Urothelium cell line (cell line): ENCODE data around the gene SLC8A3.

ENCODE experiments used
- DNase-seq: peaks from one replicate; pipeline ENCODE4 v3.0.0; 2011; ENCODE audit warnings: low spot score, mixed read lengths
- FAIRE-seq: peaks from 2 replicates; lab custom pipeline; 2011; peaks lifted over from hg19 to GRCh38; lab: Jason Lieb, UNC

The SLC8A3 gene

DNA sequence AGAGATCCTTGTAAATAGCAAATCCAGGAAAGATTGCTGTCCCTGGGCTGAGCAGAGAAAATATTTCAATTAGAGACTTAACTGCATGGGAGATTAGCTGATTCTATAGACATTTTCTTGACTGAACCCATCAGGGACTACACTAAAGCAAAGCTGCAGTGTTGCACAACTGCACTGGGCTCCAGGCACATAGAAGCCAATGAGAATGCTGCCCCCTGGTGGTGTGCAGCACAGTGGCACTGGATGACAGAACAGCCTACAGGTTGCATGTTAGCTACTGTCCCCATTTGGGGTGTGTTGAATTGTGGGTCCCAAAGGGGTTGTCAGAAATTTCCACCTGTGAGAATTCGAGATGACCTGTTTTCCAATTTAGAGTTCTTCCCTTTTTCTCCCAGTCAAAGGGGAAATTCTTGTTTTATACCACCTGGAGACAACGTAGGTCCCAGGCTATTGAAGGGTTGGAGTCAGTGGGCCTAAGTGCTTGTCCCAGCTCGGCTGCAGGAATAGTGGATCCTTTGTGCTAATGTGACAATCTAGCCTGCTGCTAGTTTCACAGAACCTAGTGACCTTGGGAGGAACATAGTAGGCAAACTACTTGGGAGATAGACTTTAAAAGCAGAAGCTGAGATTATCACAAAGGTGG lies 114.7 kb downstream of the SLC8A3 start:
- peak; percentile 99 for FAIRE-seq
- DNase-seq, result peak; percentile 94

DNA sequence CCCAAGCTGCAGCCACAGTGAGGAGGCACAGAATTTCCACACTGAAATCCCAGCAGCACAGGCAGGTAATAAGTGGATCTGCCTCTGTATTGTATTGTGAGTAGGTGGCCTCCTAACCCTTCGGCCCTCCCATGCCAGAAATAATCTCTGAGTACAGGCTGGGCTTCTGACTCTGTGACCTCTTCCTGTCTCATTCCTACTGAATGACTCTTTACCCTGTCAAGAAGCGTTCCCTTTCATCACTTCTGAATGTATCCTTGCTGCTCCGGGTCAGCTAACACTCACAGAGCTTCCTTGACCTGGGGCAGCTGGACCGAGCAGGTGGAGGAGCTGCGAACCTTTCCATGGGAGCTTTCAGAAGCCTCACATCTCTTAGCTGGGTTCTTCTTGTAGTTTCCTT lies 119.6 kb downstream of the SLC8A3 start:
- peak; percentile 40 for DNase-seq
- FAIRE-seq, result no peak

DNA sequence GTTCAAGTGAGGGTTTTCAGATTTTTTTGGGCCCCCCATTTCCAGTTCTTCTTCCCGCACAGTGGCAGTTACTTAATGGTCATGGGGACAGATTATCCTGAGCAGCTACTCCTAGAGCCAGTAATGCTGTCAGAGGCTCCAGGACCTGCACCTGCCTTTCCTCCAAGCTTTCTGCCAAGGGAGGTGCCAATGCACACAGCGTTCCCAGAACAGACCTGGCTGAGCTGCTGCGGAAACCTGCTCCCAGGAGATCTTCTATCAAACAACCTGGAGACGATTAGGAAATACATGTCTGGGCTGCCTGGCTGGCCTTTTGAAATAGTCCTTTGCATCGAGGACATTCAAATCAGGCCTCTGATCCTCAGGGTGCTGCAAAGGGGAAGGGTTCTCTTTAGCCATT lies 120.9 kb downstream of the SLC8A3 start:
- no peak for FAIRE-seq
- no peak for DNase-seq

DNA sequence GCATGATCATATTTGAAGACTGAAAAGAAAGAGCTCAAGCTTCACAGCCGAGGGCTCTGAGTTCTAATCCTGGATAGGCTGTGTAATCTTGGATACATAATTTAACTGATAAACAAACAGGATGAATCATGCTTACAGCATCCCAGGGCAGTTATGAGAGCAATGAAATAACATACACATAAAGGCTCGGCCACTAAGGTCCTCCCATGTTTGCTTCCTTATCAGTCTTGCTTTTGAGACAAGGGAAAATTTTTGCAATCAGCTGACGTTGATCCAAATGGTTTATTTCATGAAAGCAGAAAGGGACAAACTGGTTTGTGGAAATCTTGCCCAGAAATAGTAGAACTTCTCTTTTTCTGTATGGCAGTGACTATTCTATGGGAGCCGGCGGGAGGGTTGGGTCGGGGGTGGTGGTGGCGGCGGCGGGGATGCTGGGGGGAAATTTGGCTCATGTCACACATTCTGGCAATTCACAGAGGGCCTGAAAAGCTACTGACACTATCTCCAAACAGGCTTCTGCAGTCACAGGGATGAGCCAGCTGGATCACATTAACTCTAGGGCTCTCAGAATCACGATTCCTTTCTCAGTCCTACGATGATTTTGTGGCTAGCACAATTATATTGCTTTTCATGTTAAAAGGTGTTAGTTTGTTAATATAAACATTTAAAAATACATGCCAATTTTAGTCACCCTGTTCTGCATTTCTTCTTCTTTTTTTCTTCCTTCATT lies 124.5 kb downstream of the SLC8A3 start:
- FAIRE-seq (no peak), DNase-seq (no peak)

DNA sequence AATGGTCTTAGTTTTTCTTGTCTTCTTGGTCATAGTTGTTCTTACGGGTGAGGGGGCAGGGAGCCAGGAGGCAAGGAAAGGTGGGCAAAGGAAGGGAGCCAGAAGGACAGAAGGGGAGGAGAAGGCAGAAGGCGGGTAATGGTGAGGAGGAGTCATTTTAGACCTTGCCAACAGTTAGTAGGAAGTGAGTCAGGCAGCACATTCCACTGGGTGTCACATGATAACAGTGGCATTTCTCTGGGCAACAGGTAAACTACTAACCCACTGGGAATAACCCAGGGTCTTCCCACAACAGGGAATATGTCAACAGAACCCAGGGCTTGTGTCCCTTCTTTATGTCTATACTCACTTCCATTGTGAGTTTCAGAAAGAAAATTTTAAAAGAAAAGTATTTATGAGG lies 127.6 kb downstream of the SLC8A3 start:
- DNase-seq (peak; percentile 88), FAIRE-seq (no peak)

DNA sequence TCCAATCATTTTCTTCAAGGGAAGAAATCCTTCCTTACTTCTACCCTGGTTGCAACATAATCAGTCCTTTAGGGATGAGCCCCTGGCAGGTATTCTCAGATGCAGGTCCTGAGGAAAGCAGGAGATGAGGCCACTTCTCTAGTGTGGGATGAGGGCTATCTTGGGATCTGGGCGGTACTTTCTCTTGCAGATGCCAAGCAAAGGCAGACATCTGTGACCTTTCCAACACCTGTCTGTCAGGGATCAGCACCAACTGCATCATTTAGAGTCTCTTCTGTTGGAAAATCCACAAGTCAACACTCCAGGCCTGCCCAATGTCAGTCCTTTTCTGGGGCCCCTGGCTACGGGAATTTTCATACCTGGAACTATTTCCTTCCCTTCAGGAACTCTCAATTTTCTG lies 129.2 kb downstream of the SLC8A3 start:
- FAIRE-seq (peak; percentile 13), DNase-seq (no peak)

DNA sequence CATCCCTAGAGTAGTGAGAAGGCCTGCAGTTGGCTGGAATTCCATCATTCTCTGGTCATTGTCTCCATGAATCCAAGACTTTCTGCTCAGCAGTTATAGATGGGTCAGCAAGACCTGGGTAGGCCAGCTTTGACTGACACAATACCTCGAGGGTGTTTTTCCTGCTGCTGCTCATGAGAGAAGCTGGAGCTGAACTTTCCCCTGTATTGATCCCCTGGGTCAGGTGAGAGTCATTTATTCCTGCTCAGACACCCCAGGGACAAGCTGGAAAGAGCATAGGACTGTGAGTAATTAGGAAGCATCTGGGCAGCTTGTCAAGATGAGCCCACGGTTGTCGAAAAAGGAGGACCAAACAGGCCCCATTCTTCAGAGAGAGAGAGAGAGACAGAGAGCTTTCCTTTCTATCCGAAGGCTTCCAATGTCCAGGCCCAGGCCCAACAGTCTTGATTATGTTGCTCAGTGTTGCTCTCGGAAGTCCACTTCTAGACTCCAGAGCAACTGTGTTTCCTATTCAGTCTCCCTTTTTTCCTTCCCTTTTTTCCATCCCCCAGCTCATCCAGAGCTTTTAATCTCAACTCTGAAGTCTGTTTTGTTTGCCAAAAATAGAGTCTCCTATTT lies 131.1 kb downstream of the SLC8A3 start:
- DNase-seq, result no peak
- FAIRE-seq, result no peak

DNA sequence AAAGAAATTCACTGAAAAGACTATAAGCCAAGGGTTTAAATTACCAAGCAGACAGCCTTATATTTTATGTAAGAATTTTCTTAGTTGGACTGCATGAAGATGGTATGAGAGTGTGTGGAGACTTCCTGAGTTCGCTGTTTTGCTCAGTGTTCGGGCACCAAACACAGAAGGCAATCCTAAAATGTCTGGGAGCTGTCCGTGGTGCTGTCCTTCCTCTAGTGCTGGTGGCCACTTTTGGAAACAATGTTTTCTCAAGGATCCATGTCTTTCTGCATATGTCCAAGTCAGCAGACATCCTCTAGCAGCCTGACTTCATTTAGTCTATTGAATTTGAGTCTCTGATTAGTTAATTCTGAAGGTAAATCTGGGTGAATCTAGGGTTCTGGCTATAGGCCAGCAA lies 135.8 kb downstream of the SLC8A3 start:
- peak; percentile 87 for FAIRE-seq
- DNase-seq, result peak; percentile 66

DNA sequence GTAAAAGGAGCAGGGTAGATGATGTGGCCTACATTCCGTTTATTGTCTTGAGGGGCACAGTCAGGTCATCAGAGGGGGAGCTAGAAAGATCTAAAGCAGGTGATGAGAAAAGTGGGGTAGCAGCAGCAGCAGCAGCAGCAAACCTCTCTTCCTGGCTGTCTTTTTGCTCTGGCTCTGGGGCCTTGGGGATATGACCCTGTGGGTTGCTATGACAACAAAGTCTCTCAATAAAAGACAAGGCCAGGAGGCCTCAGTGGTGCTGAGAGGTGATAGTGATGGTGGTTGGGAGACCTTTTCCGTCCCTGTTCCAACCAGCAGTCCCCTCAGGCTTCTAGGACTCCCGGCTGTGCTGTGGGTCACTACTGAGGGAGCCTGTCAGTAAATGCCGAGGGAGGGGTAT lies 138.6 kb downstream of the SLC8A3 start:
- no peak for FAIRE-seq
- DNase-seq, result no peak

DNA sequence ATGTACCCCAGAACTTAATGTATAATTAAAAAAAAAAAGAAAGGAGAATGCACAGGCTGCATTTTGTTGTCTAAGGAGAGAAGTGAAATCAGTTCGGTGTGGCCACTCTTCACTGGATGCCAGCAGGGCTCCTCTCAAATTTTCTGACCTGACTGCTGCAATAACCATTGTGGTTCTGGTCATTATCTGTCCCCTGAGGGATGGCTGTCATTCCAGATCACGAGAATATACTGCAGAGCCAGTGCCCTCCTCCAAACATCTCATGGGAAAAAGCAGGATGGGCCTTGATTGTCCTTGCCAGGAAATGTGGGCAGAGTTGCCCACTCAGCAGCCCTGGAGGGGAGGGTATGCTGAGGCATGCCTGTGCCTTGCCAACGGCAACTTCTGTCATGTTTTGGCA lies 139.1 kb downstream of the SLC8A3 start:
- DNase-seq, result no peak
- peak; percentile 95 for FAIRE-seq

DNA sequence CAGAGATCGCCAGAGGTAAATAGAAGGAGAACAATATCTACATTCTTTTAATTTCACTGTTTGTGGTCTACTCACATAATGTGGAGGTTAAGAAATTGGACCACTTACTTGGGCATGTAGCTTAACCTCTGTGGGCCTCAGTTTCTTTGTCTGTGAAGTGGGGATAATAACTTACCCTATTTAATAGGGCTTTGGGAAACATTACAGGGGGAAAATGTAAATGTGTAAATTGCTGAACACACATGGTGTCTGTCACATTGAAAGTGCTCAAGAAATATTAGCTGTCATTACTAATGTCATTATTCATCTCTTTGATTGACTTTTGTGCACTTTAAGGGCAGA lies 140.5 kb downstream of the SLC8A3 start:
- DNase-seq (no peak), FAIRE-seq (no peak)

DNA sequence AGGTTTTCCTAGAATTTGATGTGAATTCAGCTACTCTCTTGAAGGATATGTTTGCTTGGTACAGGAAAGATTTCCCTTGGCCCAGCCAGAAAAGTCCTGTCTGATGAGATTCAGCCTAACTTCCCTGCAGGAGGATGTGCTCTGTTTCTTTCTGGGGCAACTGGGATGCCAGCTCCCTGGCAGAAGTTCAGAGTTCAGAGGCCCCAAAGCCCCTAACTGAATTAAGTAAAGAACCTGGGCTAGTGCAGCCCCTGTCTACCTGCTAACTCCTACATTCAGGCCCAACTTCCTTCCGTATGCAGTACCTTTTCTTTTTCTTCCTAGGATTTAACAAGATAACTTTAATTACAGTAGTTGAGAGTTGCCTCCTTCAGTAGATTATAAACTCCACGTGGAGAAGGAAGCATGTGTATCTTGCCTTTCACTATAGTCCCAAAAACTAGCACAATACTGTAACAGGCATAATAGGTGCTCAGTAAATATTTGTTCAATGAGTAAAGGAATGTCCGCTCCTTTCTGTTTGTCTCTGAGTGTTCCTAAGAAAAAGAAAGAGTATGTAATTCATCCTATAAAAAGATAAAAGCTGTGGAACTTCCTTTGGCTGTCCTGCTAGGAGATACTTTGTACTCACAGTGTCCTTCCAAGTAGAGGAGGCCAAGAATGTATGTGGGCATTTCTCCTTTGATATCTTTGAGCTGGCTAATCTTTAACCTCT lies 141.0 kb downstream of the SLC8A3 start:
- FAIRE-seq, result no peak
- no peak for DNase-seq

DNA sequence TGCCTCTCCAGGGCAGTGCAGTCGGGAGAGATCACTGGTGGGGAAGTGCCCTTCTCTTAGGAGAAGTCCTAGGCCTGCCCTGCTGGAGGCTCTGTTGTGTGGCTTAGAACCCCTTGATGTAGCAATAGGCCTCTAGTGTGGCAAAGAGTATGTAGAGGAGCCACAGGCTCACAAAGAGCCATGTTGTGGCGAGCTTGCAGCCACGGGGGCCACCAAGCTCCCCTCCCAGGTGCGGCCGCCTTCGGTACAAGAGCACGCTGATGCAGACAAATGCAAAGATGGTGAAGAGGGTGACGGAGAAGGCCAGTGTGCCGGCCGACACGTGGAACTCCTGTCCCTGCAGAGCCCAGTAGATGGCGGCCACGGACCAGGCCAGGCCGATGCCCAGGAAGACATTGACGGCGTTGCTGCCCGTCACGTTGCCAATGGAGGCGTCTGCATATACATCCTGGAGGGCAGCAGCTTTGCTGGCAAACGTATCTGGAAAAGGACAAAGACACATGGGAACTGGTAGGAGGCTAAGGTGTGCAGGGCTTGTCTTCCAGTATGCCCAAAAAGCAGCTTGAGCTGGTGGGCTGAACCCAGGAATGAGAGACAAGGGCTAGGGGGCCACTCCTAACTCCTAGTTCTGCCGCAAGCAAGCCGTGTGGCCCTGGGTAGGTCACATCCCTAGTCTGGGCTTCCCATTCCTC lies 142.8 kb downstream of the SLC8A3 start:
- FAIRE-seq (peak; percentile 99), DNase-seq (peak; percentile 81)

DNA sequence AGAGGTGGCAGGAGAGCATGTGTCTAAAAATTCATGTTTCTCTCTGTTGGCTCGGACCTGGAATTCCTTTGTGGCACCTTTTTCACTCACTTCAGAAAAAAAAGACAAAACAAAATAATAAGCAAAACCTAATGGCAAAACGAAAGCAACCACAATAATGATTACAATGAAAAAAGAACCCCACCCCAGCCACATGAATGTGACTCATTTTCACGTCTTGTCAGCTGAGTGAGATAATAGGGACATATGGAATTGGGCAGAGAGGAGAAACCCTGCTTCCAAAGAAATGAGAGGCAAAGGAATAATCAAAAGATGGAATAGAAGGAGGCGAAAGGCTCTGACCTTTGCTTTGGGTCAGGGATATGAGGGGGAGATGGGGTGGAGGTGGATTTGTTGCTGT lies 143.4 kb downstream of the SLC8A3 start:
- no peak for FAIRE-seq
- peak; percentile 46 for DNase-seq

DNA sequence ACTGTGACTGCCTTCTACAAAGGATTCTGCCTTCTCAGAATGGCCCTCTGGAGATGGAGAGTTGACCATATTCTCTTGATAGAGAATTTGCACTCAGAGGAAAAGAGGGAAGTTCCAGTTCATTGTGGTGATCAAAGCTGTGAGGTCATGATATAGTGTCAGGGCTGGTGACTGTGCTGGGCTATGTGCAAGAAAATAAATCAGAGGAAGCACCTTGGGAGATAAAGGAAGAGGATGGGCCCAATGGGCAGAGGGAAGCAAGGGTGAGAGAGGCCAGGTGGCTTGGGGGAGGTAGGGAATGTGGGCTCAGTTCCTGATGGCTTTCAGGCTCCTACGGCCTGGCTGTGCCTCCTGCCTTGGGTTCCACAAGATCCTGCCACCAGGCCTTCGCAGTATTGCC lies 145.8 kb downstream of the SLC8A3 start:
- FAIRE-seq, result no peak
- no peak for DNase-seq

DNA sequence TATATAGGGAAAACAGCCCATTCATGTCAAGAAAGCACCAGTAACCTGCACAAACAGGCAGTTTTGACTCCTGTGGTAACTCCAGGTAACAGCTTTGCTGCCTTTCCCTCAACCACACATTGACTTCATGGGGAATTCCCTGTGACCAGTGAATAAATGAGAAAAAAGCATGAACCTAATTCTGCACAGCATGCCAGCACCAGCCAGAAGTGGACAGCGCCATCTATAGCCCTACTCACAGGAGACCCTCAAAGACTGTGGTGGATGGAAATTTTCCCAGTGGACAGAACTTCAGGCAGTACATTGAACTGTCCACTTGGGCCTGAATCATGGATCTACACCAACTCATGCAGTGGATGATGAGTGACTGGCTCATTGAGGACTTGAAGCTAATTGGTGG lies 152.1 kb downstream of the SLC8A3 start:
- FAIRE-seq (peak; percentile 55), DNase-seq (no peak)

DNA sequence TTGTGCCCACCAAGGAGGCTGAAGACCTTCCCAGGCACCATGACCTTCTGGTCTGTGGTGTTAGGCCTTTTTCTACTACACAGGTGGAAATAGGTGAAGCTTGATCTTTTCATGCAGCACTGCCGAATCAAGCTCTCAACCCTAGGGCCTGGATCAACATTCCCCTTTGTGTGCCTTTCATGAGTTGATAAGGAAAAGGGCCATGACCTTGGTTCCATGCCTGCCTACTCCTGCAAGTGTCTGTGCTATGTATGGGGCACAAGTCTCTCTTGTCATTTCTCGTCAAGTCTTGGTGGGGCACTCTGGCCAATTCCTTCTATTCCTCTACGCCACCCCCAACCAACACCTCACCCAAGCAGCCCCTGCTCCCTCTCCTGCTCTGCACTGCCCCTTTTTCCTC lies 154.5 kb downstream of the SLC8A3 start:
- no peak for DNase-seq
- FAIRE-seq, result peak; percentile 27

DNA sequence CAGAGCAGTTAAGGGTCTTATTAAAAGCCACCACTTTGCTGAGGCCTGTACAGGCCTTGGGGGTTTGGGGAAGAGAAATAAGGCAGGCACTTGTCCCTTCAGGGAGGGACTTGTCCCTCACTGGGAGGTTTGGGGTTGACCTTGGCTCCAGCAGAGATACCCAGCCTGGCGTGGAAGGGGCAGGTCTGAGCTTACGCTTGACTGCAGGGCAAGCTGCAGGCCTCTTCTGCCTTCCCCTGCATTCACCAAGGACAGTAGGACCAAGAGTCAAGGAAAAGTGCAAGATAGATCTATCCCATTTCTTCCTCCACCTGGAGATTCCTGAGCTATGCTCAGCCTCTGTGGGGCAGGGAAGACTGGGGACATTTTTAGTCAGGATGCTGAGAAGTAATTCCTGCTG lies 155.2 kb downstream of the SLC8A3 start:
- FAIRE-seq, result peak; percentile 13
- no peak for DNase-seq

DNA sequence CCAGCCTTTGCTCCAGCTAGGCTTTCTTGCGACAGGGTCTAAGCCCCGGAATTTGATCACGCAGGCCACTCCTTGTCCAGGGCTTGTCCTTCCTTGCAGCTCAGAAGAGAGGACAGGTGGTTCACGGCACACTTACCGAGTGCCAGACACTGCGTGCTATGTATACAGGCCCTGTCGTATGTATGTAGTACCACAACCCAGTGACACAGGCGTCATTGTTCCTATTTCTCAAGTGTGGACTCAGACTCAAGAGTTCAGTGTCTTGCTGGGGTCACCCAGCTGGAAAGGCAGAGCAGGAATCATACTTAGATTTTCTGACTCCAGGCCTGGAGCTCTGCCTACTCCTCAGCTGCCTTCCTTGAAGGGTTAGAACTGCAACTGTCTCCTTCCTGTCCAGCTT lies 155.6 kb downstream of the SLC8A3 start:
- DNase-seq, result no peak
- no peak for FAIRE-seq

DNA sequence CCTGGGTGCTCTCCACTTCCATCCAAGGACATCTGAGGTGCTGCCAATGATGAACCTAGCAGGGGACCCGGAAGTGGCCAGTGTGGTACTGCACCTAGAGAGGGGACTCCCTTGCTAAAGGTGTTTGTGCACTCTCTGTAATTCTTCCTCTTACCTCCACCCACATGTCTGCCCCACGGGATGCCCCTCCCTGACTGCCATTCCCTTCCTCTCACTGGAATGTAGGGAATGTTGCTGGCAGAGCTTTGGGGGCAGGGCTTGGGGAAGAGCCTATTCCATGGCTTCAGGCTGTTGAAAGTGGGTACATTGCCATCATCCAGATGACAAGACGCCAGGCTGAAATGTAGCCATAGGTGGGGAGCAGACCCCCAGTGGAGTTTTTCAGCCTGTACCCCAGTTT lies 156.3 kb downstream of the SLC8A3 start:
- DNase-seq (peak; percentile 93), FAIRE-seq (peak; percentile 95)

DNA sequence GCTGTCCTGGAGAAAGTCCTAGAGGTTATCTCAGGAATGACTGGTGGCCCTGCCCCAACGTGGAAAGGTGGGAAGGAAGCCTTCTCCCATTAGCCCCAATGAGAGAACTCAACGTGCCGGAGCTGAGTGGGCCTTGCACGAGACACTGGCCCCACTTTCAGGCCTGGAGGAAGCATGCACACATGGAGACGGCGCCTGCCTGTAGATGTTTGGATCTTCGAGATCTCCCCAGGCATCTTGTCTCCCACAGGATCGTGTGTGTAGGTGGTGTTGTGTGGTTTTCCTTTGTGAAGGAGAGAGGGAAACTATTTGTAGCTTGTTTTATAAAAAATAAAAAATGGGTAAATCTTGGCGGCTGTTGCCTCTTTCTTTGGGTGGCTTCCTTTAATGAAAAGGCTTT lies 156.7 kb downstream of the SLC8A3 start:
- DNase-seq, result no peak
- FAIRE-seq, result peak; percentile 32
